HG03575 (cell line): ENCODE measurements around the gene SLC12A8.

Experiments used
- ATAC-seq: cut with Tn5 transposase; IDR thresholded peaks from one replicate; pipeline ENCODE4 v1.9.1; 2021; ENCODE audit not compliant: unreplicated experiment, insufficient number of reproducible peaks, low FRiP score; ENCODE audit errors: extremely low read depth

SLC12A8 gene

DNA sequence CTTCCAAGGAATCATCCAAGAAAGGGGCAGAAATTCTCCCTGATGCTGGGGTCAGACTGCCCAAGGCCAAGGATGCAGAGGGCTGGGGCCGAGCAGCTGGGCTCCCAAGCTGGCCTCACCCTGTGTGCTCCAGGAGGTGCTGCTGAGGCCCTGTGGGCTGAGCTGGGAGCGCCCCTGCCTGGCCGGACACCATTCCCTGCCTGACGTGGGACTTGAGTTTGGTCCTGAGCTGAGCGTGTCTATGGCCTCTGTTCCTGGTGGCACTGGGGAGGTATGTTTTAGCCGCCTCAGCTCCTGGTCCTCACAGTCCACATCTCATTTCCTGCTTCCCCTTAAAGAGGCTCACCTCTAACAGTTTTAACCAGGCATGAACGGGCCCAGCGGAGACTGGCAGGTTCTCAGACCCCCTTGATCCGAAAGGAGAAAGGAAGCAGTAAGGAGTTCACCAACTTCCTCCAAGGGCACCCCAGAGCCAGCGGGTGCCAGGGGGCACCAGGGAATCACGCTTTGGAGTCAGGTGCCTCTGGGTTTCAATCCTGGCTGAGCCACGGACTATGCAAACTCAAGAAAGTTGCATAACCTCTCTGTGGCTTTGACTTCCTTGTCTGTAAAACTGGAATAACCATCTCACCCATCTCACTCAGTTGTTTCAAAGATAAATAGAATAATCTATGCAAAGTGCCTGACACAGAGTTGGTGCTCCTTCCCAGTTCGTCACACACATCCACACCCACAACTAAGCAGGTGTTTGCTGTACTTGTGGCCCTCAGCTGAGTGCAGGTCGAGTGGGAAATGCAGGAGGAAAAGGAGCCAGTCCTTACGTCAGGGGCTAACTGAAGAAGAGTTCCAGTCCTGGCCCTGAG, 48.6 kb downstream of the SLC12A8 start:
- no peak for ATAC-seq

DNA sequence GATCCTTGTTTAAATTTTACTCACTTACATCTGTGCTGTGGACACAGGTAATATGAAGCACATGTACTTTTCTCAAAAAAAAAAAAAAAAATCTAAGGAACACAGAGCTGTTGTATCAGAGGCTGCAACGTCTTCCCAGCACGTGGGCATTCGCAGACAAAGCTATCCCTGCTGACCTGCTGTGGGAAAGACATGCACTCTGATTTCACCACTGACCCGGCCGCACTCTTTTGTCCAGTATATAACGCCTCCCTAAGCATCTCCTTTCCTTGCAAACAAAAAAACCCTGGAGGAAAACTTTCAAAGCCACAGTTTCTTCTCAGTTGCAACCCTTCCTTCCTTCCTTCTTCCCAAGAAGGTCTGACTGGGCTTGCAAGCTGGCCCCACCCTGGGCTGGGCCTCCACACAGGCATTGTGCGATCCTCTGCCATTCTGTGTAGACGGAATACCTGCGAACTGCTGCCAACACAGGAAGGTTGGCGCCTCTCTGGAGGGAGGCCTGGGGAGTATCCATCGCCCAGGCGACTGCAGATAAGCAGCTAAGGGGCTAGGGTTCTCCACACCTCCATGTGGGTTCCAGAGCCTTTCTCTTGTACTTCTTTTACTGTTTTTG, 50.8 kb downstream of the SLC12A8 start:
- no peak for ATAC-seq

DNA sequence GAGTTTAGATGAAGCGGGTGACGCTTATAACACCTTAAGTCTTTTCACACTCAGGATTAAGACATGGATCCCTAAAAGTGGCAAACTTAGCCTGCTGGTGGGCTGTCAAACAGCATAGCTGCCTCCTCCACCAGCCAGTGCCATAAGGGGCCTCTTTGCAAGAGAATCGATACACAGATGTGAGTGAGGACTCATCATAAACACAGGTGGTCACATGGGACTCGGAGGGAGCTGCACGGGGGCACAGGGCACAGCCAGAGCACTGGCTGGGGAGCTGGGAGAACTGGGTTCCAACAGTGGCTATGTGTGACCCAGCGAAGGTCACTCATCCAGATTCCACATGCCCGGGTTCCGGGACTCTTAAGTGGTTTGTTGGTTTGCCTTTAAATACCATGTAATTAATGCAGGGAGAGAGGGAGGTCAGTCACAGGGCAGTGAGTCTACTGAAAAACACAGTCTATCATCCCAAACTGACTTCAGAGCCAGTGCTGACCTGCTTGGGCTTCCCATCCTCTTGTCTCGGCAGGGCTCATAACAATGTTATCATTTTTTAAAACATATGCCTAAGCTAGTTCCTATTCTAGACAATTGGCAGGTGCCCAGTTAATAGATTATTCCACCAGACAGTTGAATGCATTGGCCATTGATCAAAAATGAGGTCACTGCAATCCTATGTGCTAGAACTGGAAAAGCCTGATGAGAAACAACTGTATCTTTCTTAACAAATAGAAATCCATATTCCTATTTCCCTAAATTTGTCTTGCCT, 51.8 kb downstream of the SLC12A8 start:
- ATAC-seq, result no peak

DNA sequence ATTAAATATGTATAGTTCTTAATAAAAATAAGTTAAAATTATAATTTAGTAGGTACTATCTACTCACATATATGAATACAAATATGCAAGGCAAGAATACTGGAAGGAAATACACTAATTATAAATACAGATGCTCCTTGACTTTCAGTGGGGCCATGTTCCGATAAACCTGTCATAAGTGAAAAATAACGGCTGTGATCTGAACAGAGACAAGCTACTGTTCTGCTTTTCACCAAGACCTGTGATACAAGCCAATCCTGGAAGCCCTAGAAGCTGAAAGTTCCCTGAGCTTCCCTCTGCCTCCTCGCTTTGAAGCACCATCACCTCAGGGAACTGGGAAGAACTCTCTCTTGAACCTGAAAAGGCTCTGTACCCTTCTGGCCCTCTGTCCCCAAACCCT, 55.4 kb downstream of the SLC12A8 start:
- ATAC-seq, result no peak

DNA sequence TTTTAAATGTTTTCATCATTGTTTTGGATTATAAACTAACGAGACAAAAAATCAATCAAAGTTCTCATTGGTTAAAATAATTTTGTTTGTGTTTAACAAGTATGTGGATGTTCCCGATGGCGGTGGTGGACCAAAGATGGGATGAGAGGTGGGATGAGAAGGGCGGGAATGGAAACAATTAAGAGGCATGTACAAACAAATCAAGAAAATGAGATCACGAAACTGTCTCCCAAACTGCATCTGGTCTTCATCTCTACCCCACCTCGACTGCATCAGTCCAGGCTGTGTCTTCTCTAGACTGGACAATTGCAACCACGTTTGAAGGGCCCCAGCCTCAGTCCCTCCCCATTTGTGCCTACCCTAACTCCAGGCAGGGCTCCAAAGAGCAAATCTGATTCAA, 56.1 kb downstream of the SLC12A8 start:
- no peak for ATAC-seq

DNA sequence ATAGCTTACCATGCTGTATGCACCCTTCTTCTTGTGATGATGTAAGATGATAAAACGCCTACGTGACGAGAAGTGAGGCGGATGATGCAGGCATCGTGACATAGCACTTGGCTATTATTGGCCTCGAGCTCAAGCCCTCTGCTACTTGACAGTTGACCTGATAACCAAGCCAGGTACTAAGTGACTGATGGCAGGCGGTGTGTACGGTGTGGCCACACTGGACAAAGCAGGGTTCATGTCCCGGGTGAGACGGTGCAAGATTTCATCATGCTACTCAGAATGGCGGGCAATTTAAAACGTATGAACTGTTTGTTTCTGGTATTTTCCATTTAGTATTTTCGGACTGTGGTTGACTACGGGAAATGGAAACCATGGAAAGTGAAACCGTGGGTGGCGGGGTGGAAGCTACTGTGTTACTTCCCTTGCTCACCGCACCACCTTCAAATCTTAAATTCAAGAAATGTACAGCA, 57.7 kb downstream of the SLC12A8 start:
- ATAC-seq, result no peak

DNA sequence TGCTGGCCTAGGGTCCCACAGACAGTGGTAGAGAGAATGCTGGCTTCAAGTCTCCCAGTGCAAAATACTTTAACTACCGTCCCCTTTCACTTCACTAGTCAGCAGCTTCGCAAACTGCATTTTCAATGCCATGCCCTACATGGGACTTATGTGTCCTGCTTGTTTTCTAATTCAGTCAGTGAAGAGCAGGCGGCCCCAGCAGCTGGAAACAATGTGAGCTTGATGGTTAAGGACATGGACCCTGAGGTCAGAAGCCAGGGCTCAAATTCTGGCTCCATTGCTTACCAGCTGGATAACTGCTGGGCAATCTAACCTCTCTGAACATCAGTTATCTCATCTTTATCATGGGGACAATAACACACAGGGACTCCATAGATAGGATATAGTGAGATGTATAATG, 58.4 kb downstream of the SLC12A8 start:
- ATAC-seq, result no peak

DNA sequence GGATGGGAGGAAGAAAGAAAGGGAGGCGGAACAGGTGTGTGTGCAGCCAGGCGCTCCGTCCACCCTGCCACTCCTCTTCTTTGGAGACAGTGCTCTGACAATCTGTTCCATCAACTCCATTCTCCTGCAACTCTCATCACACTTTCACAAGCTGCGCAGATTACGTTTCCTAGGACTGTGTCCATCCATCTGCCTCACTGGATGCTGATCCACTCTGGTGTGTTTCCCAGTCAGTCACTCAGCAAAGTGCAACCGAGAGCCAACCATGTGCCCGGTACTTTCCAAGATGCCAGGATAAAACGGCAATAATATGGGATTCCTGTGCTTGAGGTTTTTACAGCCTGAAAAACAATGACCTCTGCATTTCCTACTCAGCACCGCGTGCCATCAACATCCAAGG, 59.6 kb downstream of the SLC12A8 start:
- ATAC-seq, result no peak

DNA sequence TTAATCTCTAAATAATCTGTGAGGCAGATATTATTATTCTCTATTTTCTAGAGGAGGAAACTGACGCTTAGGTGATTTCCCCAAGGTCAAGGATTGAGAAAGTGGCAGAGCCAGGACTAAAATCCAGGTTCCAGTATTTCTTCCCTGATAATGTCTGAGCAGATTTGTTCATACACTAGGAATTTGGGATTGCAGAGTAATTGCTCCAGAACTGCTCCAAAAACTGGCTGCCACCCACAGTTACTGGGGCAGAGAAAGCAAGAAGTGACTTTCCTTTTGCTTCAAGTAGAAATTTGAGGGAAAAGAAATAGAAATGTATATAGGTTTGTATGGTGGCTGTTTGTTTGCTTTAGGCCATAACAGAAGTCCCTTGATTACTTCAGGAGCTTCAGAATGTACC, 60.6 kb downstream of the SLC12A8 start:
- no peak for ATAC-seq

DNA sequence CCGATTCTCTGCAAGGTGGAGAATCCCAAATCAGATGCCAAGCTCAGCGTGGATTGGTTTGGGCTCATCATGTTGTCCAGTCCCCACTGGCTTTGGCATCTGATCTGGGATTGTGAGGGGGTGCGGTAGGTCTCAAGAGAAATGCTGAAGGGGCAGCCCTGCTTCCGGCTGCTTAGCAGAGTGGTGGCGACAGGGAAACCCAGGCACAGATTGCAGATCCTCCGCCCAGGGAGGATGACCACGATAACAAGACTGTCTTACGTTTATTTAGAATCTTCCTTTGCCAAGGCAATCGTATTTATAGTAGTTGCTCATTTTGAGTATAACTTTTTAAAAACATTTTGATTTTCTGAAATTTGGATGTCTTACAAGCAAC, 61.1 kb downstream of the SLC12A8 start:
- no peak for ATAC-seq

DNA sequence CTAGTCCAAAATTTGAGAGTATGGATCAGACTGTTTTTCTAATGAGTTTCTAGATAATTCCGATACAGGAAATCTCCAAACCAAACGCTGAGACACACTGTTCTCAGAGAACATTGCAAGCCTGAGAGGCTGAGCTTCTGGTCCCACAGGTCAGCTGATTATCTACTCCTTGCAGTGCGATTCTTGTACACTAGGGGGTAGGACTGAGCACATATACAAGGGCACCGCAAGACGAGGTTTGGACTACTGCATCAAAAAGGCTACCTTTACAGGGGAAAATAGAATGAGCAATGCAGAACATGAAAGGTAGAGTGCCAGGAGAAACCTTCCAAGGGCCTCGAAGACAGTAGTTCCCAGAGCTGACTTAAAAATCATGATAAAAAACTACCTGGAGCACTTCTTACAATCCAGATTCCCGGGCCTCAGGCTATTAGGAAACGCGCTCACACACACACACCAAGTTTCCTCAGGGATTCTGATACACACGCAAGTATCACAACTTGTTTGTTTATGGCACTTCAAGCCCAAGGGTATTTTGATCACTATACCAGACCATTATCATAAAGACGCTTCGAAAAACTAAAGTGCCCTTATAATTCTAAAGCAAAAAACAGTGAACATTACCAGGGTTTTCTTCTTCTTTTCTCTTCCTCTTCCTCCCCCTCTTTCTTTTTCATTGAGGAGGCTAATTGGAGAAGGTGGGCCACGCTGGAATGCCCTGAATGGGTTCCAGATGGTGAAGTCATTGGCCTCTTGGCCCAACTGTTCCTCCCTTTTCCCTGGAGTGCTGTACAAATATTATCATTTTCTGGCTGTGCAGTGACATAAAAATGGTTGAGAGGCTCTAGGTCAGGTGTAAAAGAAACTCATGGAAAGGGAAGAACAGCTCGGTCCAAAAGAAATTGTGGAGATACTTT, 61.8 kb downstream of the SLC12A8 start:
- no peak for ATAC-seq

DNA sequence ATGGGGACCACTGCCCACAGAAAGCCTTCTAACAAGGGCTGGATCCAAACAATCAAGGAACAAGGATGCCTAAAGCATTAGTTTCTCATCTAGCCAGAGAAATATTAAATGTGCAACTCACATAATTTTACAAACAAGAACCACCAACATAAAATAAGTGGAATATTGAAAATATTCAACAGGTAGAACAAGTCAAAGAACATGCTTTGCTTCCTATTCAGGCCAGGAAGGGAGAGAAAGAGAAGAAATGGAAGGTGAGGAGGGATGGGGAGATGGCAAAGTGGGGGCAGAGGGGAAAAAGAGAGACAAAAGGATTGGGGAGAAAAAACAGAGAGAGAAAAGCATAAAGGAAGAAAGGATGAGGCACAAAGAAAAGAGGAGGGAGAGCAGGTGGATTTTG, 63.1 kb downstream of the SLC12A8 start:
- ATAC-seq, result no peak

DNA sequence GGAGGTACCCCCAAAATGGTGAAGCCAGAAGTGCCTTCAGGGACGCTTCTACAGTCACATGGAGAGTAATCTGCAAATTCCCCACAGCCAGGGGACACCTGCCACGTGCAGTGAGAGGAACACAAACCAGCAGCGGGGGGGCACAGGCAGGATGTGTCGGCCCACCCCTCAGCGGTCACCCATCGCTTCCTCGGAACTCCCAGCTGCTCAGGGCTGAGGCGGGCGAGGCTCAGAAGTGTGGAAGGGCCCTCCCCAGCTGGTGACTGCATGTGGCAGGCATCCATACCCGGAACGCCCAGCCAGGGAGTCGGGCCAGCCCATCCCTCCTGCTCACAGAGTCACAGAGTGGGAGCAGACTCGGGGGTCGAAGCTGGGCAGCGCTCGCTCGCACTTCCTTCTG, 63.7 kb downstream of the SLC12A8 start:
- no peak for ATAC-seq

DNA sequence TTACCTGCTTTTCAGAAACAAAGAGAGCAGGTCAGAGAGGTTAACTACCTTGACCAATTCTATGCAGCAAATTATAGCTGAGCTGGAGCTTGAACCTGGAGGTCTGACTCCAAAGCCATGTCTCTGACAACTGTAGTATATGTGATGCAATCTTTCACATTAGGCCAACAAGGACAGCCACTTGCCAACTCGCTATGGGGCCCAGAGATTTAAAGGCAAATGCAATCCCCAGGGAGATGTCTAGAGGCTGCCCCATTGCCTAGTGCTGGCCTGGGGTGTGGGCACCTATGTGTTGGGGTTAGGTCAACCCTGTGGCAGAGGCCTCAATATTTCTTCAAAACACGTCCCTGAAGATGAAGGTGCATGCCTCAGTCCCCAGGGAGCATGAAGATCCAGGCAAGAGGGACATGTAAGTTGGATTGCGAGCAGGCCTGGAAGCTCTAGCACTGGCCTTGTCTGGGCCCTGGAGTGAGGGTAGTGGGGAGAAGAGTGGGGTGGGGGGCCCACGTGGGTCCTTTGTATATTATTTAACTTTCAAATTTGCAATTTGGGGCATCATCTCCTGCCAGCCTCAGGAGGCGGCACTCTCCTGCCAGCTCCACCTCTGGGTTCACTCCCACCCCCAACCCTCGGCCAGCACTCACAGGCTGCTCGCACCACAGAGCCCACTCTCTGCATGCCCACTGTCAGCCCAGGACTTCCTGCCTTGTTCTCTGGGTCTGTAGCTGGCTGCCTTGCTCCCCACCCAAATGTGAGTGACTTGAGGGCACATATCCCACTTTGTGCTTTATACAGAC, 64.3 kb downstream of the SLC12A8 start:
- no peak for ATAC-seq

DNA sequence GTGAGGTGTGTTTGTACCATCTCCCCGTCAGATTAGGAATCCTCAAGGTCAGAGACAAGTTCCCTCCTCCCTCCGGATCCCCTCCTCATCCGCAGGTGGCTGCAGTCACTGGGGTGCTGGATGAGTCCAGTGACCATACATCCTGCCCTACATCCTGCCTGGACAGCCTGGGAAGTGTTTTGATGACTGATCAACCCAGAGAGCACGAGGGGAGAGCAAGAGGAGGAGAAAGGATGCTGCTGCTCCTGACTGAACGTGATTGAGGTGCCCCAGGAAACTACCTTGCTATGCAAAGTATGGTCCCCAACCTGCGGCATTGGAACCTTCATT, 65.1 kb downstream of the SLC12A8 start:
- no peak for ATAC-seq

DNA sequence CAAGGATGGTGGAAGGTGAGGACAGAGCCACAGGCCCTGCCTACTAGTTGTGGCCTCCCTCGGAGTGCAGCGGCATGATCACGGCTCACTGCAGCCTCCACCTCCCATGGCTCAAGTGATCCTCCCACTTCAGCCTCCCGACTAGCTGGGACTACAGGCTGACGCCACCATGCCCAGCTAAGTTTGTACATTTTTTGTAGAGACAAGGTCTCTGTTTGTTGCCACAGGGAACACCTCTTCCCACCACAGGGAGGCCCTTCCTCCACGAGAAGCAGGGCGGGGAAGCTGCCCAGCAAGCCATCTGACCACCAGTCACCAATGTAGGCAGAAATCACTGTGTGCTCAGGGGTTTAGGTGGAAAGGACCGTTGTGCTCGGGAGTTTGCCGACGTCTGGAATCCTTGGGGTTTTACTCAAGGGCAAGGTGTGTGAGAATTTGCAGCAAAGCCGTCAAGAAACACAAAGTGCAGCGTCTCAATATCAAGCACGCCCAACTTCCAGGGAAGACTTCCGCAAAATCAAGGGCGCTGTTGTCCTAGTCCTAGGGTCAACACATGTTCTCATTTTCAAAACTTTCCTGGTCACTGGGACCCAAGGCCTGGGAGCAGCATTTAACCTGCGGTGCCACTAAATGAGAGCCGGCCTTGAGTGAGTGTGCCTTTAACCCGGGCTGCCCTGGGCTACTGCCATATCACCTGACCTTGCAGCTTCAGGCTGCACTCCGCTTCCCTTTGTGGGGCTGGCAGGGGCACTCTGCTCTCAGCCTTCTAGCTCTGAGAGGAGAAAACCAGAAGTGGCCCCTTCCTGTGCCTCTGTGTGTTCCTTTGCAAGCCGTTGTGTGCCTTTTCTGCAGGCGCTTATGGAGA, 65.7 kb downstream of the SLC12A8 start:
- ATAC-seq, result no peak

DNA sequence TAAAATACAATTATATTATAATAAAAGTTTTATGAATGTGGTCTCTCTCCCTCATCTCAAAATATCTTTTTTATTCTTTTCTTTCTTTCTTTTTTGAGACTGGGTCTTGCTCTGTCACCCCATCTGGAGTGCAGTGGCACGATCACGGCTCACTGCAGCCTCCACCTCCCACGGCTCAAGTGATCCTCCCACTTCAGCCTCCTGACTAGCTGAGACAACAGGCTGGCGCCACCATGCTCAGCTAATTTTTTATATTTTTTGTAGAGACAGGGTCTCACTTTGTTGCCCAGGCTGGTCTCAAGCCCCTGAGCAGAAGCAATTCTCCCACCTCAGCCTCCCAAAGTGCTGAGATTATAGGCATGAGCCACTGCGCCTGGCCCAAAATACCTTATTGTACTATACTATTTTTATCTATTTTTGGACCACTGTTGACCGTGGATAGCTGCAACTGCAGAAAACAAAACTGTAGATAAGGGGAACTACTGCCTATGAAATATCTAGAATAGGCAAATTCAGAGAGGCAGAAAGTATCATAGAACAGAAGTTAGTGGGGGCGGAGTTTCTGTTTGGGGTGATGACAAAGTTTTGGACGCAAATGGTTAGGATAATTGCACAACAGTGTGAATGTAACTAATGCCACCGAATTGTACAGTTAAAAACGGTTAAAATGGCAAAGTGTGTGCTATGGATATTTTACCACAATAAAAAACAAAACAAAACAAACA, 66.6 kb downstream of the SLC12A8 start:
- ATAC-seq, result no peak
